HG03439 (cell line): ENCODE measurements around the gene CDC20.
A peak's percentile ranks its signal among the peaks of the same experiment; 100 is the strongest.
"Not testable (repeated sequence)": the region's sequence is repeated elsewhere in the genome, so short reads cannot be mapped to it uniquely, and the experiment has no call there.

ENCODE experiments used
- ATAC-seq: cut with Tn5 transposase; IDR thresholded peaks from one replicate; pipeline ENCODE4 v1.9.1; 2021; ENCODE audit warnings: mild to moderate bottlenecking, moderate library complexity; ENCODE audit not compliant: unreplicated experiment

CDC20 gene

GRCh38 chr1:43354471-43354870 is 4.3 kb upstream of the CDC20 start:
- ATAC-seq: no peak

- ATAC-seq: no peak
These were observed 3.8 kb upstream of the CDC20 start for GRCh38 chr1:43354936-43355335.

DNA sequence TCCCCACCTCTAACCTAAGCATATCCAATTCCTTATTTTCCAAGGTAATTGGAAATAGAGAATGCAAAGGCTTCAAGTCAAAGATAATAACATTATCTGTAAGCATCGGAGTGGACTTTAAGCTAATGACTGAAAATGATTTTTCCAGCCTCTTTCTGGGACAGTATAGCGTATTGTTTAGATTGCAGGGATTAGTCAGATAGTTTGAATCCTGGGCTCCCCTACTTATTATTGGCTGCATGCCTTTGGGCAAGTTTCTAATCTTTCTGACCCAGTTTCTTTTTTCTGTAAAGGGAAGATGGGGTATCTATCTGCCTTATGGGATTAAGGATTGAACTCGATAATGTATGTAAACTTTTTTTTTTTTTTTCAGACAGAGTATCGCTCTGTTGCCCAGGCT is 1.5 kb upstream of the CDC20 start:
- no peak for ATAC-seq

GRCh38 chr1:43358121-43358745 is 548 bp upstream of the CDC20 start:
- peak; percentile 4 for ATAC-seq

DNA sequence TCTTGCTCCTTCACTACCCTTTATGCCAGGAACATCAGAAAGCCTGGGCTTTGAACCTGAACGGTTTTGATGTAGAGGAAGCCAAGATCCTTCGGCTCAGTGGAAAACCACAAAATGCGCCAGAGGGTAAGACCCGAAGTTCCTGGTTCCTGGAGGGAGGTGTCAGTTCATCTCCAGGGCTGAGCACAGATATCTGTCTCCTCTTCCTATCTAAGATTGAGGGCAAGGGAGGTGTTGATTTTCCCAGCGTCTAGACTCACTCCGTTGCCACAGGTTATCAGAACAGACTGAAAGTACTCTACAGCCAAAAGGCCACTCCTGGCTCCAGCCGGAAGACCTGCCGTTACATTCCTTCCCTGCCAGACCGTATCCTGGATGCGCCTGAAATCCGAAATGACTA is 915 bp downstream of the CDC20 start:
- no peak for ATAC-seq

DNA sequence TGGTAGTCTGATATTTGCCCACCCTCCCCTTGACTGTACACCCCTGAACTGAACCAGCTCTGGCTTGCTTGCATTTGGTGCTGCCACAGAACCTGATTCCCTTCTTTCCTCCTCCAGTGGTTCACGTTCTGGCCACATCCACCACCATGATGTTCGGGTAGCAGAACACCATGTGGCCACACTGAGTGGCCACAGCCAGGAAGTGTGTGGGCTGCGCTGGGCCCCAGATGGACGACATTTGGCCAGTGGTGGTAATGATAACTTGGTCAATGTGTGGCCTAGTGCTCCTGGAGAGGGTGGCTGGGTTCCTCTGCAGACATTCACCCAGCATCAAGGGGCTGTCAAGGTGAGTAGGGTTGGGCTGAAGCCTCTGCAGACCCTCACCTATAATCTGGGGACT is 1.8 kb downstream of the CDC20 start:
- ATAC-seq: no peak

GRCh38 chr1:43363283-43363934 is 4.6 kb downstream of the CDC20 start:
- ATAC-seq: no peak

DNA sequence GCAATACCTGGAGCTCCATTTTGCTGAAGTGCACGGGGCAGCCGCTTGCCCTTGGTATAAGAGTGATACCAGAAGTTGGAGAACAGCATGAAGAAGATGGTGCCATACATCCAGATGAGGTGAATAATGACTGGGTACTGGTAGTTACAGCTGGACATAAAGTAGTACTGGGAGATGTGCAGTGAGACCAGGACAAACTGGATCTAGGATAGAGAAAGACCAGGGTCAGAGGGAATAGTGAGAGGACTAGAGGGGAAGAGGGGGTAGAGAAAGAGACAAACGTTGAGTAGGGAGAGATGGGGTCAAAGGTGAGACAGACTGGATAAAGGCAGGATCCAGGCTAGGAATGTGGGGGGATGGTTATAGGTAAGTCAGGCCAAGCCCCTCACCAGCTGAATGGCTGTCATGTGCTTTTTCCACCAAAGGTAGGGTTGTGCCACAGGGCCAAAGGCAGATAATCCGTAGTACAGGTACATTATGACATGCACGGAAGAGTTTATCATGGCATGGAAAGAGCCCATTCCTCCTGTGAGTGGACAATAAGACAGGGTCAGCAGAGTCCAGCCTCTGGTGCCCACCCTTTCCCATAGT is 5.2 kb downstream of the CDC20 start:
- no peak for ATAC-seq

GRCh38 chr1:43365678-43366077 is 6.9 kb downstream of the CDC20 start:
- ATAC-seq: no peak

DNA sequence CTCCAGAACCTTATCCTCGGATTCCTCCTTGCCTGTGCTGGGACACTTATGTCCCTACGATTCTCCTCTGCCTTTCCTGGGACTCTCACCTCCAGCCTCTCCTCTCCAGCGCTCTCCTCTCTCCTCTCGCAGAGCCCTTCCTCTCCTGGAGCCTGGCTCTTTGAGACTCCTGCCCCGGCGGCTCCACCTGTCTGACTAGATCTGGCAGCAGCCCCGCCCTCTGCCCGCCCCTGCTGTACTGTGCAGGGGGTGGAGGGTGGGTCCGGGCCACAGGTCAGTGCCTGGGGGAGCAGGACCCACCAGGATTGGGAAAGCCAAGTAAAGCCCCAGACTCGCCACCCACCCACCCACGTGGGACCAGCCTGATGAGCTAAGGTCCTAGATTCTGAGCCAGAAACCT is 7.4 kb downstream of the CDC20 start:
- ATAC-seq: no peak

GRCh38 chr1:43366601-43367025 is 7.8 kb downstream of the CDC20 start:
- no peak for ATAC-seq

DNA sequence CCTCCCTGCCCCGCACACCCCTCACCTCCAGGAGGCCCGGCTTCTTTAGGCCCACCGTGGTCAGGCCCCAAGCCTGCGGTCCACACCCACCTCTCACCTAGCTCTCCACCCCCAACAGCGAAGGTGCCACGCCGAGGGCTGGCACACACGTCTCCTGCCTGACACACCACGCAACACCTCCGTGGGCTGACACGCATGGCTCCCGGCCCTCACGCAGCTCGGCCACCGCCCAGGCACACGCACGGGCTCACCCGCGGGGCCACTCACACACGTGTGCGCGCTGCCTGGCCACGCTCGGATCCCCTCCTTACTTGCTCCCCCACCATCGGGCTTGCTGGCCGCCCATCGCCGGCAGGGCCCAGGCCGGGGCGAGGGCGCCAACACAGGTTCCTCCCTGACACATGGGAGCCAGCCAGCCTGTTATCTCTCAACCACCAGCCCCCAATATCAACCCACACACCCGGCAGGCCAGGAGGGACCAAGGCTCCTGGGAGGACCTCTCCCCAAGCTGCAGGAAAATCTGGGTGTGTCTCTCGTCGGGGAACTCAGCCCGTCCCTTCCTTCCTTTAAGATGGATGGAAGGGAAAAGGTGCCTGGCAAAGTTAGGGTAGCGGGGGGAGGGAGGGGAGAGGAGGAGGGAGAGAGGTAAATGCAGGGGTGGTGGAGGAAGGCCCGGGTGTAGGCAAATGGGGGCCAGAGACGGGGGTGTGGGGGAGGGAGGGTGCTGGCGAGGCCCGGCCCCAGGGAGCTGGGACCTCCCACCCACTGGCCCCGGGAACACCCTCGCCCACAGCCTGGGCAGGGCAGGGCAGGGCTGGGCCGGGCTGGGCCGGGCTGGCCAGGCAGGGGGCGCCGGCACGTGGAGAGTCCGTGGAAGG is 8.5 kb downstream of the CDC20 start:
- peak; percentile 43 for ATAC-seq

DNA sequence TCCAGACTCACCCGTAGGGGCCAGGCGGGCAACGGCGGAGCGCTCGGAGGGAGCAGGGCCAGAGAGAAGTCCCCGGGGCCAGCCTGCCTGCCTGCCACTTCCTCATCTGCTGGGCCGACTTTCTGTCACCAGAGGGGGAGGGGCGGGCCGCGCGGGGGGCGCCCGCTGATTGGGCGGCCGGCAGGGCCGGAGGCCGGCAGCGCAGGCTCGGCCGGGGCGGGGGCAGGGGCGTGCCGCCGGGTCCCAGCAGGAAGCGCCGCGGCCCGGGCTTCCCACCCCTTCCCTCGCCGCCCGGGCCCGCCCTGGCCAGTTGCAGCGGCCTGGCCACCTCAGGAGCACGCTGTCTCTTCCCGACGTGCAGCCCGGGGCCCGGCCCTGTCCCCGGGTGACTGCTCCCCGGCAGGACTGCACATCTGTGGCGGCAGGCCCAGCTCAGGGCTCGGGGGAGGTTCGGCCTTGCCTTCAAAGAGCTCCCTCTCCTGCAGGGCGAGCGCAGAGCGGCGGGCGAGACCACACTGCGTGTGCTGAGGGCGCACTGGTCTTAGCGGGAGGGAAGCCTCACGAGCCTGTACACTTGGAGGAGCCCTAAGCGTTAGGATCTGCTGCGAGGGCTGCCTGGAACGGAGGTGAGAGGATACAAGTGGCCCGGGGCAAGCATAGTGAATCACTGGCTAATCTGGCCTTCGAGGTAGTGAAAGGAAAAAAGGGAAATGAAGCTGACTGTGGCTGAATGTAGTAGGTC is 9.3 kb downstream of the CDC20 start, which contains the start of gene ELOVL1:
Gene ELOVL1 (minus strand): TSS at position 108 of the 742 bp plus-strand sequence. CDS start 2,402 bp downstream, outside the sequence.
- ATAC-seq: peak; percentile 64

DNA sequence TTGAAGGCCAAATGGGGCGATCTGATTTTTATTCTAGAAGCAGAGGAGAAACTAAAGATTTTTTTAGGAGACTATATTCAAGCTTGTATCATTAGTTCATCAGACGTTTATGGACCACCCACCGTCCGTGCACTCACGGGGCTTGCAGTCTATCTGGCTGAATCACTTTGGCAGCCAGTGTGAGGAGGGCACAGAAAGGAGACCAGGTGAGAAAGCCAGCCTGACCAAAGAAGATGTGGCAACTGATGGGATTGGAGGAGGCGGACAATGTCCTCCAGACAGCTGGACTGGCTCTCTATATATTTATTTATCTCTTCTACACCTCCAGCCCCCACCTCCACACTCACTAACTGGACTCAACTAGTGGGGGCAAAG is 9.9 kb downstream of the CDC20 start:
- no peak for ATAC-seq

DNA sequence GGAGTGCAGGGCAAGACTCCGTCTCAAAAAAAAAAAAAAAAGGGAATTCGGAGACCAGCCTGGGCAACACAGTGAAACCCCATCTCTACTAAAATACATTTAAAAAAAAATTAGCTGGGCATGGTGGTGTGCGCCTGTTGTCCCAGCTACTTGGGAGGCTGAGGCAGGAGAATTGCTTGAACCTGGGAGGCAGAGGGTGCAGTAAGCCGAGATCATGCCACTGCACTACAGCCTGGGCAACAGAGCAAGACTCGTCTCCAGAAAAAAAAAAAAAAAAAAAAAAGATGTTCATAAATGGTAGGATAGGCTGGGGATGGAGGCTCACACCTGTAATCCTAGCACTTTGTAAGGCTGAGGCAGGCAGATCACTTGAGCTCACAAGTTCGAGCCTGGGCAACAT is 11.0 kb downstream of the CDC20 start:
- ATAC-seq: not testable (repeated sequence)

DNA sequence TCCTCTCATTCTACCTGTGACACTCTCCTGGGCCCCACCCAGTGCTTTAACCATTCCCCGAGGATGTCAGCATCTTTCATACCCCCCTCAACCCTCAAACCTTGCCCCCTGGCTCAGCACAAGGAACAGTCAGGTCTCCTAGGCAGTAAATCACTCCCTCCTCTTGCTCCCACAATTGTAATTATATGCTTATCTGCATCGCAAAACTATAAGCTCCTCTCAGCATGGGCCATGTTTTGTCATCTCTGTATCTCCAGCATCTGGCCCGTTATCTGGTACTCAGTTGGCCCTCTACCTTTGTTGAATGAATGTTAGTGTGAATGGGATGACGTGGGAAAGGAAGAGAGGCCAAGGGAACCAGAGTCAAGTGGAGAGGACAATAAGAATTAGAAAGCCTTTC is 11.8 kb downstream of the CDC20 start:
- no peak for ATAC-seq

DNA sequence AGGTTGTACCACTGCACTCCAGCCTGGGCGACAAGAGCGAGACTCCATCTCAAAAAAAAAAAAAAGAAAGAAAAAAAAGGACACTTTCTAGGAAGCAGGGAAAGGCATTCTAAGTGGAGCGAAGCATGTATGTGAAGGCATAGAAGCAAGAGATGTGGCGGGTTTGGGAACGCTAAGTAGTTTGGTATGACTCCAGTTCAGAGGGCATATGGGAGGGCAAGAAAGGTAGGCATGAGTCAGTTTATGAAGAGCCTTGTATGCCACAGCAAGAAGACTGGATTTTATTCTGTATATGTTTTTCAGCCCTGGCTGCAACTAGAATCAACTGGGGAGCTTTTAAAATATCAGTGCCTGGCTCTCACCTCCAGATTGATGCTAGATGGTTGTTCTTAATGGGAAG is 13.4 kb downstream of the CDC20 start:
- ATAC-seq: no peak

DNA sequence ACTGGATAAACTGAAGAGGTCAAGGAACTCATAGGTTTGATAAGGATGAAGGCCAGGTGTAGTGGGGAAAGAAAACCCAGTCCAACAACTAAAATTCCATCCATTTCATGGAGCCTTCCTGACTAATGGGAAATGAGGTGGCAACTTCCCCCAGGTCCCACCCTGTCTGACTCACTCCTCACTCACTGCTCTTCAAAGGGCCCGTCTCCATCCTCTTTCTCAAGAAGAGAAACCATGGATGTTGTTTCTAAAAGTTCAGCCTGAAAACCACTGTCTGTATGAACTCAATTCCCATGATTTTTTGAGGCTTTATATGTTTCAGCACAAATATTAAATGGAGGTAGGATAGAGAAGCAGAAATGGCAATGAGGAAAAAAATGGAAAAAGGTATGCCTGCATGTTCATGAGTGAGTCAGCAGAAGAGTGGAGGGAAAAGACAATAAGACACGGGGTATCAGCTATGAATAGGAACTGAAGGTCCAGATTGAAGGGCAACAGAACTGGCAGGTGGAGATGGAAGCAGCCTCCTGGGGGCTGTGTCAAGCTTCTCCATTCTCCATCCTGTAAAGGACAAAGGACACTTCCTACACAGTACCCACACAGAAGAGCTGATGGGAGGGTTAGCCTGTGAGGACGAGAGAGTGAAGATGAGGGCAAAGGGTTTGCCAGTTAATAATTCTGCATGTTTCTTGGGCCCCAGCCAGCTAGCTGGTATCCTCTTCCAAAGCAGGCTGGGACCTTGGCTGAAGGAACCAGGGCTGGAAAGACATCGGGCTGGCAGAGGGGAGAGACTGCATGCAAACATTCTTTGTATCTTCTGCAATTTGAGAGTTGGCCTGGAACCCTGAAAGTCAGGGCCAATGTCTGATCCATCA is 14.5 kb downstream of the CDC20 start:
- ATAC-seq: no peak

GRCh38 chr1:43376723-43377235 is 18.0 kb downstream of the CDC20 start:
- ATAC-seq: no peak

DNA sequence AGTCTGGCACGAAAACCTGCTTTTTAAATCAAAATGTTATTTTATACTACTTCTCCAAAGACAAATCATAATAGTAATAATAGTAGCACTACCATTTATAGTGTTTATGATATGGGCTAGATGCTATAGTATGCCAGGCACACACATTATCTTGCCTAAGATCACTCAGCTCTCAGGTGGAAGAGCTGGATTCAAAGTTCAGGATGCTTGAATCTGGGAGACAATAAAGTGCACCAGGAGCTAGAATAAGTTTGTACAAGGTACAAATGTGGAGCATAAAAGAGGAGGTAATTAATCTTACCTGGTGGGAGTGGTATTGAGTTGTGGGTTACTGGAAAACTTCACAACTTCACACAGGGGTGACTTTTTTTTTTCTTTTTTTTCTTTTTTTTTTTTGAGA is 19.1 kb downstream of the CDC20 start:
- ATAC-seq: no peak
